ENCODE results near the gene GPSM1. TPM values are rescaled to one million over a fixed set of nuclear protein-coding genes. Genes with fewer than 3 reads are reported as not detected.

Gene GPSM1
- polyA plus RNA-seq, 1 of the 3 experiments (the other 2 are of a cell fraction), result 26.7 TPM

DNA sequence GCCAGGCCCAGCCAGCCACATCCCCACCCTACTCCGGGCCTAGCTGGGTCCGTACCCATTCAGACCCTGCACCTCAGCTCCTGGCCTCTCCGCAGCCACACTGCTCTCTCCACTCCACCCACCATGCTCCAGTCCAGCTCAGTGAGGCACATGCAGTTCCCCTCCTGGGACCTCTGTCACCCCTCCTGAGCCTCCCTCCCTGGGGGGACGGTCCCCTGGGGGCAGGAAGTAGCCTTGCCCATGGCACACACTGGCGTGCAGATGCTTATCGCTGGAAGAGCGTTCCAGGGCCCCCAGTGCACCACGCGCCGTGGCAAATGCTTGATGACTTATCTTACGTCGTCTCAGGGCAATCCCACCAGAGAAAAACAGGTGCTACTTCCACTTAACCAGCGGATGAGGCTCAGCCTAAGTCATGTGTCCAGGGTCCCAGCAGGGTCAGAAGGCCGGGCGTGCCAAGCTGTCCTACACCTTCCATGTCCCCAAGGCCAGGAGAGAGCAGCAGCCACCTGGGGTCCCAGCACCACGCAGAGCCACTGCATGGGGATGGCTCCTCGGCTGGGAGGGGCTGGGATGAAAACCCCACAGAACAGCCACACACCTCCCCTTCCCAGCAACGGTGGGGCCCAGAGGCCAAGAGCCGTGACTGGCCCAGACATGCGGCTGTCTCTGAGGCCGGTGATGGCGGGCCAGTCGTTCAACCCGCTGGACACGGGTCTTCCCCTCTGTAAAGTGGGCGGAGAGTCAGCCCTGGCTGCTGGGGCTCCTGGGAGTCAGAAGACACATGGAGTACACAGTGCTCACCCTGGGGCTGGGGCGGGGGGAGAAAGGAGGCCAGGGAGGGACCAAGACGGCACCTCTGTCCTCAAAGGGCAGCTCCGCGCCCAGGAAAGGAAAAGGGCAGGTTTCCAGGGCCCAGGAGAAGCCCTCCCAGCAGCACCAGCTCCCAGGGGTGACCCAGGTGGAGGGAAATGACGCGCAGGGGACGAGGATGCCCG lies 20.8 kb upstream of the GPSM1 start:
- 59% methylated on average over 19 of the region's 34 CpGs for WGBS (ENCODE audit: low lambda C conversion rate)
- H3K79me2 ChIP-seq (ENCODE audit: insufficient read depth), result no peaks in the 10 kb centered on the region
- H3K4me1 ChIP-seq (ENCODE audit: control insufficient read depth in 1 of 2, insufficient read depth in 2 of 2, low read depth in 1 of 2, low read length in 1 of 2), result peaks cover 0 to 5% of the 10 kb centered on the region in 2 experiments; a peak in 1 of 4 replicates
- no peak overlapping the region for H3K27ac ChIP-seq (ENCODE audit: low read depth in 2 of 2, low read length in 1 of 2)
- no peak overlapping the region for H3K9ac ChIP-seq
- no peaks in the 10 kb centered on the region for H3K9me2 ChIP-seq
- POLR2A ChIA-PET, result interaction anchor here (1.4 kb wide), 1 partner anchor 20 kb away, joined by 5 read pairs; no protein-coding TSS in a partner anchor
- no peak overlapping the region for H3K4me3 ChIP-seq (ENCODE audit: low read depth in 2 of 2, low read length in 1 of 2)
- CTCF ChIA-PET, result interaction anchor here (1.0 to 1.2 kb wide), 3 partner anchors 7 to 16 kb away, joined by 3 to 4 read pairs (median 3); no protein-coding TSS in a partner anchor
- H3K9me3 ChIP-seq, result no peaks in the 10 kb centered on the region
- peak; percentile 59 for DNase-seq
- no peak overlapping the region for H2AFZ ChIP-seq (ENCODE audit: low read depth)
- no peaks in the 10 kb centered on the region for H3K27me3 ChIP-seq (ENCODE audit: insufficient read depth)
- H3K4me2 ChIP-seq, result no peak overlapping the region
- peaks cover 5% of the 10 kb centered on the region for H3F3A ChIP-seq (replicated peaks; ENCODE audit: insufficient read depth)
- TF ChIP-seq POLR2AphosphoS5 (IDR thresholded peaks at IDR 0.05; ENCODE audit: low read depth, low read length) (no peak), SMC3 (IDR thresholded peaks at IDR 0.05; ENCODE audit: low read depth, low read length) (no peak), RXRA (IDR thresholded peaks at IDR 0.05; ENCODE audit: borderline replicate concordance, low read depth) (no peak), FOSL2 (IDR thresholded peaks at IDR 0.05; ENCODE audit: borderline replicate concordance, low read depth) (no peak), MEF2A (IDR thresholded peaks at IDR 0.05; ENCODE audit: borderline replicate concordance, low read depth) (no peak), NRF1 (IDR thresholded peaks at IDR 0.05; ENCODE audit: low read depth, low read length) (no peak), FOXJ3 (CRISPR knock-in tag; IDR thresholded peaks at IDR 0.05) (no peak), MAX (IDR thresholded peaks at IDR 0.05; ENCODE audit: low read depth) (no peak), TCF12 (IDR thresholded peaks at IDR 0.05) (no peak), FOXM1 (IDR thresholded peaks at IDR 0.05; ENCODE audit: low read depth) (no peak), EP300 (IDR thresholded peaks at IDR 0.05; ENCODE audit: borderline replicate concordance in 1 of 2, low read depth in 1 of 2, low read length in 1 of 2) (no peak), REST (IDR thresholded peaks at IDR 0.05; ENCODE audit: low read depth, low read length) (no peak), TAF1 (IDR thresholded peaks at IDR 0.05; ENCODE audit: borderline replicate concordance, low read depth, low read length) (no peak), ELF1 (IDR thresholded peaks at IDR 0.05) (no peak)
- TF ChIP-seq, protein P1, sequence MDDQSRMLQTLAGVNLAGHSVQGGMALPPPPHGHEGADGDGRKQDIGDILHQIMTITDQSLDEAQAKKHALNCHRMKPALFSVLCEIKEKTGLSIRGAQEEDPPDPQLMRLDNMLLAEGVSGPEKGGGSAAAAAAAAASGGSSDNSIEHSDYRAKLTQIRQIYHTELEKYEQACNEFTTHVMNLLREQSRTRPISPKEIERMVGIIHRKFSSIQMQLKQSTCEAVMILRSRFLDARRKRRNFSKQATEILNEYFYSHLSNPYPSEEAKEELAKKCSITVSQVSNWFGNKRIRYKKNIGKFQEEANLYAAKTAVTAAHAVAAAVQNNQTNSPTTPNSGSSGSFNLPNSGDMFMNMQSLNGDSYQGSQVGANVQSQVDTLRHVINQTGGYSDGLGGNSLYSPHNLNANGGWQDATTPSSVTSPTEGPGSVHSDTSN (IDR thresholded peaks at IDR 0.05), result no peak
- H3K36me3 ChIP-seq (replicated peaks in 1 of 2; ENCODE audit: control insufficient read depth in 1 of 2, insufficient read depth in 2 of 2, low read length in 1 of 2), result no peaks in the 10 kb centered on the region
- no peaks in the 10 kb centered on the region for H4K20me1 ChIP-seq (ENCODE audit: insufficient read depth)

All from SK-N-SH (cell line).